HepG2 (cell line): Measurements from ENCODE around the gene TSGA10. TPM values are rescaled to one million over a fixed set of nuclear protein-coding genes. Genes with fewer than 3 reads are reported as not detected.

Experiments
- BCL6 ChIP-seq: IDR thresholded peaks from 2 replicates; pipeline ENCODE4 v1.6.1; 2016; ENCODE audit warnings: missing genetic modification reagents, missing compliant biosample characterization
- BRD4 ChIP-seq: sonication (generic); formaldehyde crosslinking; IDR thresholded peaks from 2 replicates; pipeline ENCODE4 v1.4.0; 2020; ENCODE audit warnings: missing genetic modification reagents
- ETV6 ChIP-seq: sonication (generic); formaldehyde crosslinking; conservative IDR thresholded peaks from 2 replicates; pipeline ENCODE4 v1.4.0; 2020; ENCODE audit warnings: missing genetic modification reagents
- GATA4 ChIP-seq: sonication (generic); IDR thresholded peaks from 2 replicates; pipeline ENCODE4 v1.6.1; 2016; ENCODE audit warnings: antibody characterized with exemption, low read depth, borderline replicate concordance
- MAF1 ChIP-seq: sonication (generic); formaldehyde crosslinking; IDR thresholded peaks from 2 replicates; pipeline ENCODE4 v1.5.0; 2020; ENCODE audit warnings: missing genetic modification reagents, borderline replicate concordance
- NKX3-1 ChIP-seq: sonication (generic); formaldehyde crosslinking; IDR thresholded peaks from 2 replicates; pipeline ENCODE4 v1.5.0; 2020; ENCODE audit warnings: missing genetic modification reagents
- PCBP1 ChIP-seq: fragments of 200-400 bp; formaldehyde crosslinking; IDR thresholded peaks from 2 replicates; pipeline ENCODE4 v1.6.1; 2017; ENCODE audit warnings: mild to moderate bottlenecking, low read depth, low read length, borderline replicate concordance
- POLR2AphosphoS5 ChIP-seq: IDR thresholded peaks from 2 replicates; pipeline ENCODE4 v1.6.1; 2012; ENCODE audit warnings: low read depth, low read length
- YY1 ChIP-seq: IDR thresholded peaks from 2 replicates; pipeline ENCODE4 v1.6.1; 2011; ENCODE audit warnings: low read length, low read depth, moderate library complexity, mild to moderate bottlenecking; ENCODE audit not compliant: insufficient read depth, insufficient replicate concordance
- ZBTB7A ChIP-seq: sonication (generic); formaldehyde crosslinking; IDR thresholded peaks from 2 replicates; pipeline ENCODE4 v1.8.0; 2022; ENCODE audit warnings: mild to moderate bottlenecking, missing genetic modification reagents
- ZNF12 ChIP-seq: sonication (generic); formaldehyde crosslinking; IDR thresholded peaks from 2 replicates; pipeline ENCODE4 v1.5.0; 2020; ENCODE audit warnings: missing genetic modification reagents
- ZNF225 ChIP-seq: sonication (generic); formaldehyde crosslinking; IDR thresholded peaks from 2 replicates; pipeline ENCODE4 v1.4.0; 2020; ENCODE audit warnings: mild to moderate bottlenecking, missing genetic modification reagents
- ZNF282 ChIP-seq: fragments of 450-650 bp; IDR thresholded peaks from 2 replicates; pipeline ENCODE4 v1.6.1; 2018; ENCODE audit not compliant: partially characterized antibody
- ZNF557 ChIP-seq: sonication (generic); formaldehyde crosslinking; IDR thresholded peaks from 2 replicates; pipeline ENCODE4 v1.4.0; 2020; ENCODE audit warnings: missing genetic modification reagents
- polyA plus RNA-seq, 8 experiments: library from polyadenylated mRNA; depleted of rRNA in 3 of 8; stranded (reverse) in 7 of 8; unstranded in 1 of 8; fragments of >200 nt; fragmentation: Illumina TruSeq in 4 of 8; extraction: Trizol in 4 of 8; gene quantifications; 2 replicates each; pipeline versions ENCODE4 v1.2.1 to v1.2.3, GENCODE V29; 2011 to 2016; ENCODE audit warnings: low read depth in 4 of 8, missing spikeins in 1 of 8, mixed read lengths in 1 of 8; ENCODE audit not compliant: insufficient read depth in 1 of 8
- total RNA-seq, 5 experiments: library from RNA; depleted of rRNA; stranded (reverse); fragments of >200 nt; fragmentation: Illumina TruSeq; extraction: Trizol; gene quantifications; 2 replicates each; pipeline ENCODE4 v1.2.3, GENCODE V29; 2016; ENCODE audit warnings: low read depth in 1 of 5
- TF ChIP-seq, protein P1 (sequence below): sonication (generic); formaldehyde crosslinking; IDR thresholded peaks from 2 replicates; pipeline ENCODE4 v1.8.1; 2022; ENCODE audit warnings: low read depth, mild to moderate bottlenecking, missing genetic modification reagents
- TF ChIP-seq, protein P2 (sequence below): fragments of 450-650 bp; IDR thresholded peaks from 2 replicates; pipeline ENCODE4 v1.6.1; 2016
- TF ChIP-seq, protein P3 (sequence below): sonication (generic); formaldehyde crosslinking; IDR thresholded peaks from 2 replicates; pipeline ENCODE4 v1.4.0; 2020; ENCODE audit warnings: mild to moderate bottlenecking, missing genetic modification reagents, borderline replicate concordance
- TF ChIP-seq, protein P4 (sequence below): sonication (generic); formaldehyde crosslinking; conservative IDR thresholded peaks from 2 replicates; pipeline ENCODE4 v1.8.1; 2023; ENCODE audit warnings: missing genetic modification reagents

TSGA10 gene
- total and polyA plus RNA-seq, 2 of the 13 experiments (the other 11 are each of a cell fraction or from before 2014, with no cell fraction given), result 4.7 to 13.1 TPM

DNA sequence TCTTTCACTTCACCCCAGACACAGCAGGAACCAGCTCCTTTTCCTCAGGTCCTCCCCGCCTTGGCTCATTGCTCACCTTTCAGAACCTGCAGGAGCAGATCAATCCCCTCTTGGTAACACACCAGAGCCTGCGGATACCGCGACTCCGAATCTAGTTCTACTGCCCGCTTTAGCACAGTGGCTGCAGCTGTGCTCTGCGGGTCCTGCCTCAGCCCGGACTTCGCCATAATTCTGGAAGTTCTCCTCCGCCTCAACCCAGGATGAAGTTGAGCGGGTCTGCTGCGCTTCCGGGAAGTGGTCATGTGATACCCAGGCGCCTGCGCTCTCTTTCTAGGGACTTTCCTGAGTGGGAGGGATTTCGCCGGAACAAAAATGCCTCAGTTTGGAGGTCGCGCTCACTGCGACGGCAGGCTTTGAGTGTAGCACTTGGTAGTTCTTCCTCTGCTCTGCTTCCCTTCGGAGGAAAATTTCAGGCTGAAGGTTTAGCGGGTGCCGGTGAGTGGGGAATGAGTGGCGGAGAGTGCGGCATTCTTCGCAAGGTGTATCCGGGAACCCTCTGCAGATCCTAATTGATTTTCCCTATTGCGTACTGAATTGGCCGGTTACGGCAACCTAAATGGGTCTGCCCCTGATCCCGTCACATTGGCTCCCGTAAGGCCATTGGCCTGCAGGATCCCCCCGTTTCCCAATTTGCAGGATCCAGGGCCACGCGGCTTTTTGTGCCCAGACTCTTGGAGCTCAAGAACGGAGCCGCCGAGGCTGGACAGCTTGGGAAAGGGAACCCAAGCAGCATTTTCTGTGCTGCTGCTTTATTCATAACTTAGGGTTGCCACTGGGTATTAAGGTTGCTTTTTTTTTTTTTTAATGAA, 26.2 kb upstream of the TSGA10 start, which contains the start of the genes MITD1 and MRPL30 (continued):
- TF ChIP-seq, protein P1, sequence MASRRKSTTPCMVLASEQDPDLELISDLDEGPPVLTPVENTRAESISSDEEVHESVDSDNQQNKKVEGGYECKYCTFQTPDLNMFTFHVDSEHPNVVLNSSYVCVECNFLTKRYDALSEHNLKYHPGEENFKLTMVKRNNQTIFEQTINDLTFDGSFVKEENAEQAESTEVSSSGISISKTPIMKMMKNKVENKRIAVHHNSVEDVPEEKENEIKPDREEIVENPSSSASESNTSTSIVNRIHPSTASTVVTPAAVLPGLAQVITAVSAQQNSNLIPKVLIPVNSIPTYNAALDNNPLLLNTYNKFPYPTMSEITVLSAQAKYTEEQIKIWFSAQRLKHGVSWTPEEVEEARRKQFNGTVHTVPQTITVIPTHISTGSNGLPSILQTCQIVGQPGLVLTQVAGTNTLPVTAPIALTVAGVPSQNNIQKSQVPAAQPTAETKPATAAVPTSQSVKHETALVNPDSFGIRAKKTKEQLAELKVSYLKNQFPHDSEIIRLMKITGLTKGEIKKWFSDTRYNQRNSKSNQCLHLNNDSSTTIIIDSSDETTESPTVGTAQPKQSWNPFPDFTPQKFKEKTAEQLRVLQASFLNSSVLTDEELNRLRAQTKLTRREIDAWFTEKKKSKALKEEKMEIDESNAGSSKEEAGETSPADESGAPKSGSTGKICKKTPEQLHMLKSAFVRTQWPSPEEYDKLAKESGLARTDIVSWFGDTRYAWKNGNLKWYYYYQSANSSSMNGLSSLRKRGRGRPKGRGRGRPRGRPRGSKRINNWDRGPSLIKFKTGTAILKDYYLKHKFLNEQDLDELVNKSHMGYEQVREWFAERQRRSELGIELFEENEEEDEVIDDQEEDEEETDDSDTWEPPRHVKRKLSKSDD, result peak; percentile 92
- TF ChIP-seq YY1 (peak; percentile 86), BCL6 (CRISPR knock-in tag) (peak; percentile 98), PCBP1 (0 out of 2 replicates have a peak, but pooled peaks have one; percentile 54), ZNF225 (CRISPR knock-in tag) (peak; percentile 95), GATA4 (peak; percentile 37; the same call in 1 of the 2 replicates), ZNF12 (CRISPR knock-in tag) (peak; percentile 78), ZNF282 (no peak), NKX3-1 (peak; percentile 96; the same call in 1 of the 2 replicates), ZNF557 (CRISPR knock-in tag) (peak; percentile 60; the same call in 1 of the 2 replicates), POLR2AphosphoS5 (peak; percentile 97), ETV6 (CRISPR knock-in tag) (peak; percentile 99), BRD4 (CRISPR knock-in tag) (peak; percentile 98; the same call in 1 of the 2 replicates), MAF1 (CRISPR knock-in tag) (peak; percentile 93; the same call in 1 of the 2 replicates), ZBTB7A (CRISPR knock-in tag) (peak; percentile 90)
- TF ChIP-seq, protein P2, sequence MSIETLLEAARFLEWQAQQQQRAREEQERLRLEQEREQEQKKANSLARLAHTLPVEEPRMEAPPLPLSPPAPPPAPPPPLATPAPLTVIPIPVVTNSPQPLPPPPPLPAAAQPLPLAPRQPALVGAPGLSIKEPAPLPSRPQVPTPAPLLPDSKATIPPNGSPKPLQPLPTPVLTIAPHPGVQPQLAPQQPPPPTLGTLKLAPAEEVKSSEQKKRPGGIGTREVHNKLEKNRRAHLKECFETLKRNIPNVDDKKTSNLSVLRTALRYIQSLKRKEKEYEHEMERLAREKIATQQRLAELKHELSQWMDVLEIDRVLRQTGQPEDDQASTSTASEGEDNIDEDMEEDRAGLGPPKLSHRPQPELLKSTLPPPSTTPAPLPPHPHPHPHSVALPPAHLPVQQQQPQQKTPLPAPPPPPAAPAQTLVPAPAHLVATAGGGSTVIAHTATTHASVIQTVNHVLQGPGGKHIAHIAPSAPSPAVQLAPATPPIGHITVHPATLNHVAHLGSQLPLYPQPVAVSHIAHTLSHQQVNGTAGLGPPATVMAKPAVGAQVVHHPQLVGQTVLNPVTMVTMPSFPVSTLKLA, result no peak
- TF ChIP-seq, protein P3, sequence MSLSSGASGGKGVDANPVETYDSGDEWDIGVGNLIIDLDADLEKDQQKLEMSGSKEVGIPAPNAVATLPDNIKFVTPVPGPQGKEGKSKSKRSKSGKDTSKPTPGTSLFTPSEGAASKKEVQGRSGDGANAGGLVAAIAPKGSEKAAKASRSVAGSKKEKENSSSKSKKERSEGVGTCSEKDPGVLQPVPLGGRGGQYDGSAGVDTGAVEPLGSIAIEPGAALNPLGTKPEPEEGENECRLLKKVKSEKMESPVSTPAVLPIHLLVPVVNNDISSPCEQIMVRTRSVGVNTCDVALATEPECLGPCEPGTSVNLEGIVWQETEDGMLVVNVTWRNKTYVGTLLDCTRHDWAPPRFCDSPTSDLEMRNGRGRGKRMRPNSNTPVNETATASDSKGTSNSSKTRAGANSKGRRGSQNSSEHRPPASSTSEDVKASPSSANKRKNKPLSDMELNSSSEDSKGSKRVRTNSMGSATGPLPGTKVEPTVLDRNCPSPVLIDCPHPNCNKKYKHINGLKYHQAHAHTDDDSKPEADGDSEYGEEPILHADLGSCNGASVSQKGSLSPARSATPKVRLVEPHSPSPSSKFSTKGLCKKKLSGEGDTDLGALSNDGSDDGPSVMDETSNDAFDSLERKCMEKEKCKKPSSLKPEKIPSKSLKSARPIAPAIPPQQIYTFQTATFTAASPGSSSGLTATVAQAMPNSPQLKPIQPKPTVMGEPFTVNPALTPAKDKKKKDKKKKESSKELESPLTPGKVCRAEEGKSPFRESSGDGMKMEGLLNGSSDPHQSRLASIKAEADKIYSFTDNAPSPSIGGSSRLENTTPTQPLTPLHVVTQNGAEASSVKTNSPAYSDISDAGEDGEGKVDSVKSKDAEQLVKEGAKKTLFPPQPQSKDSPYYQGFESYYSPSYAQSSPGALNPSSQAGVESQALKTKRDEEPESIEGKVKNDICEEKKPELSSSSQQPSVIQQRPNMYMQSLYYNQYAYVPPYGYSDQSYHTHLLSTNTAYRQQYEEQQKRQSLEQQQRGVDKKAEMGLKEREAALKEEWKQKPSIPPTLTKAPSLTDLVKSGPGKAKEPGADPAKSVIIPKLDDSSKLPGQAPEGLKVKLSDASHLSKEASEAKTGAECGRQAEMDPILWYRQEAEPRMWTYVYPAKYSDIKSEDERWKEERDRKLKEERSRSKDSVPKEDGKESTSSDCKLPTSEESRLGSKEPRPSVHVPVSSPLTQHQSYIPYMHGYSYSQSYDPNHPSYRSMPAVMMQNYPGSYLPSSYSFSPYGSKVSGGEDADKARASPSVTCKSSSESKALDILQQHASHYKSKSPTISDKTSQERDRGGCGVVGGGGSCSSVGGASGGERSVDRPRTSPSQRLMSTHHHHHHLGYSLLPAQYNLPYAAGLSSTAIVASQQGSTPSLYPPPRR (CRISPR knock-in tag), result no peak
- TF ChIP-seq, protein P4, sequence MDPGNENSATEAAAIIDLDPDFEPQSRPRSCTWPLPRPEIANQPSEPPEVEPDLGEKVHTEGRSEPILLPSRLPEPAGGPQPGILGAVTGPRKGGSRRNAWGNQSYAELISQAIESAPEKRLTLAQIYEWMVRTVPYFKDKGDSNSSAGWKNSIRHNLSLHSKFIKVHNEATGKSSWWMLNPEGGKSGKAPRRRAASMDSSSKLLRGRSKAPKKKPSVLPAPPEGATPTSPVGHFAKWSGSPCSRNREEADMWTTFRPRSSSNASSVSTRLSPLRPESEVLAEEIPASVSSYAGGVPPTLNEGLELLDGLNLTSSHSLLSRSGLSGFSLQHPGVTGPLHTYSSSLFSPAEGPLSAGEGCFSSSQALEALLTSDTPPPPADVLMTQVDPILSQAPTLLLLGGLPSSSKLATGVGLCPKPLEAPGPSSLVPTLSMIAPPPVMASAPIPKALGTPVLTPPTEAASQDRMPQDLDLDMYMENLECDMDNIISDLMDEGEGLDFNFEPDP (CRISPR knock-in tag), result no peak
